Kidney epithelial cell (primary cell): ENCODE measurements around the gene KRT36. TPM values are rescaled to one million over a fixed set of nuclear protein-coding genes. Genes with fewer than 3 reads are reported as not detected.

Experiments
- DNase-seq: peaks from one replicate; pipeline ENCODE4 v3.0.0-alpha.2; 2010; ENCODE audit warnings: low read depth
- H3K27me3 ChIP-seq: 2 replicates; pipeline ENCODE4 v1.6.0; 2011; ENCODE audit warnings: low read length; ENCODE audit not compliant: control insufficient read depth, insufficient read depth
- H3K36me3 ChIP-seq: 2 replicates; pipeline ENCODE4 v1.5.1; 2011; ENCODE audit warnings: low read length; ENCODE audit not compliant: control insufficient read depth, insufficient read depth
- H3K4me3 ChIP-seq: 2 replicates; pipeline ENCODE4 v1.5.1; 2011; ENCODE audit warnings: low read depth, mild to moderate bottlenecking, control low read depth, low read length
- CTCF ChIP-seq: IDR thresholded peaks from 2 replicates; pipeline ENCODE4 v1.5.1; 2011; ENCODE audit warnings: mild to moderate bottlenecking, moderate library complexity, low read length, control low read depth, inconsistent platforms; ENCODE audit not compliant: insufficient read depth, poor library complexity, severe bottlenecking
- total RNA-seq: library from RNA; depleted of rRNA; stranded (reverse); fragments of >200 nt; gene quantifications from 2 replicates; pipeline ENCODE4 v1.2.3, GENCODE V29; 2015

The KRT36 gene
- total RNA-seq, 1 donor from 2014 or later = not detected

DNA sequence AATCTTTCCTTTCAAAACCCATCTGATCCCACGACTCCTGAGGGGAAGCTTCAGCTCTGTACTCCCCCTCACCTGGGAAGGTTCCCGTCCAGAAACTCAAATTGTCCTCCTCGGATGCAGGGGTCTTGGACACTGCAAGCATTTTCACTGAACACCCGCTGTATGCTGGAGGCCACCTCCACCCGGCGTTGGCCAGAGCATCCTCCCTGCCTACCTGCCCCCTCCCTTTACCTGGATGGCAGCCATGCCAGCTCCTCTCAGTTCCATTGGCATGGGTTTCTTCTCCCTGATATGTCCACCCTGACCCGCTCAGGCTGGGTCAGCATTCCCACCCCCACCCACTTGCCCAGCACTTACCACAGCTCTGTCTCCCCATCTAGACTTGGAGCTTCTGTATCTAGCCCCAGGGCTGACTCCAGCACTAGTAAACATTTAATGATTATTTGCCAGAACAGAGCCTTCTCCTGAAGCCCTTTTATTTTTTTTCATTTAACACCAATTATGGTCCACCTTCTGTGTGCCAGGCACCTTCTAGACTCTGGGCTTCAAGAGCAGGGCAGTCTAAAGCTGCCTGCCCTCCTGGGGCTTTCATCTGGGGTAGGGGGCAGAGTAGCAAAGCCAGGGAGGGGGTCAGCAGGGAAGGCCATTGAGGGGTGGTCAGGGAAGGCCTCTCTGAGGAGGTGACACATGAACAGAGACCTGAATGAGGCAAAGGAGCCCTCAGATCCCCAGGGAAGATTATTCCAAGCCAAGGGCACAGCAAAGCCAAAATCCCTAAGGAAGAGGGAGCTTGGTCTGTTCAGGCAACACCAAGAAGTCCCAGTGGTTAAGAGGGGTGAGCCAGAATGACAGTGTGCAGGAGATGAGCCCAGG is 47.3 kb upstream of the KRT36 start:
- Histone ChIP-seq H3K4me3 (no peak overlapping the region), H3K27me3 (no peaks in the 10 kb centered on the region), H3K36me3 (no peaks in the 10 kb centered on the region)
- TF ChIP-seq CTCF = no peak
- no peak for DNase-seq

DNA sequence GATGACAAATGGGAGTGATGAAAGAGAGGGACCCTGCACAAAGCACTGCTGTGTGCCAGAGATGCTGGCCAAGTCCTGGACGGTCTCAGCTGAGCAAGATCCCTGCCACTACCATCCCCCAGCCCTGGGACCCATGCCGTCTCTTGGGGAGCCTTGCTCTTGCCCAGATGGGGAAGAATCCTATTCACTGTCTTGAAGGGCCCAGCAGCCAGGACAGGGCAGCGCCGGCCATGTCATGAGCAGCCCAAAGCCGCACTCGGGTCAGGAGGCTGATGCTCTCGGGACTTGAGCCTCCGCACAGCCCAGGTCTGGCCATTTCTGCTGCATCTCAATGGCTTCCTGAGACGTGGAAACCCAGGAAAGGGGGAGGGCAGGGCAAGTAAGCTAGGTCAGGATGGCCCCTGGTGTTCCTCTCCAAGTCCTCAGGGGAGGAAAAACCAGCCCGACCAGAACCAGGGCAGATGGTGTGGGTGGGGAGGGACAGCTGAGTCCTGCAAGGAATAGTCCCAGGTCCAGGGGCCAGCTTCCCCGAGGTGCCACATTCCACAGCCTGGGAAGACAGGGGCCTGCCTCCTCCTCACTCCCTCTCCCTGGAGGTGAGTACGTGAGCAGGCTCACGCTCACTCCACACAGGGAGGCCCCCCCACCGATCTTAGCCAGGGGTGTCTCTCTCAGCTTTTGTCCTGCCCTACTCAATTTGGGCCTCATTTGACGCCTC is 46.2 kb upstream of the KRT36 start:
- DNase-seq = no peak
- Histone ChIP-seq H3K36me3 (no peaks in the 10 kb centered on the region), H3K27me3 (no peaks in the 10 kb centered on the region), H3K4me3 (no peak overlapping the region)
- no peak for TF ChIP-seq CTCF

GRCh38 chr17:41534899-41535546 is 45.3 kb upstream of the KRT36 start:
- no peak for TF ChIP-seq CTCF
- DNase-seq = no peak
- H3K36me3 ChIP-seq = no peaks in the 10 kb centered on the region

GRCh38 chr17:41533613-41534012 is 43.9 kb upstream of the KRT36 start:
- TF ChIP-seq CTCF = no peak
- DNase-seq = no peak

More at GRCh38 chr17:41534899-41535546, 45.3 kb upstream of the KRT36 start:
- Histone ChIP-seq H3K4me3 (no peak overlapping the region), H3K27me3 (no peaks in the 10 kb centered on the region)

DNA sequence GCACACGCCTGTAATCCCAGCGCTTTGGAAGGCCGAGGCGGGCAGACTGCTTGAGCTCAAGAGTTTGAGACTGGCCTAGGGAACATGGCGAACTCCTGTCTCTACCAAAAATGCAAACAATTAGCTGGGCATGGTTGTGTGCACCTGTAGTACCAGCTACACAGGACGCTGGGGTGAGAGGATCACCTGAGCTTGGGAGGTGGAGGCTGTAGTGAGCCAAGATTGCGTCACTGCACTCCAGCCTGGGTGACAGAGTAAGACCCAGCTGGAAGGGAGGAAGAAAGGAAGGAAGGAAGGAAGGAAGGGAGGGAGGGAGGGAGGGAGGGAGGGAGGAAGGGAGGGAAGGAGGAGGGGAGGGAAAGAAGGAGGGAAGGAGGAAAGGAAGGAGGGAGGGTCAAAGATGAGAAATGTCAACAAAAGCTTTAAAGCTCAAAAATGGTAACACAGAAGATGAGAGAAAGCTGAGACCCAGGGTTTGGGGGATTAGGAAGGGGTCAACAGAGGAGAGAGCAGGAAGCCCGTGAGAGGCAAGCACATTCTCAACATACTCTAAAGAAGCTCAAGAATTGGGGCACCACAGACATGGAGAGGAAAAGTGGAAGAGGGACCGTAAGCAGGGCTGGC is 43.3 kb upstream of the KRT36 start:
- Histone ChIP-seq H3K27me3 (no peaks in the 10 kb centered on the region), H3K36me3 (no peaks in the 10 kb centered on the region), H3K4me3 (no peak overlapping the region)
- TF ChIP-seq CTCF = no peak
- no peak for DNase-seq

More at GRCh38 chr17:41533613-41534012, 43.9 kb upstream of the KRT36 start:
- no peak overlapping the region for H3K4me3 ChIP-seq
- no peaks in the 10 kb centered on the region for H3K27me3 ChIP-seq
- no peaks in the 10 kb centered on the region for H3K36me3 ChIP-seq
